NCI-H1694 treated with DMSO at 0.1 percent for 48 hours (cell line): ENCODE measurements around the gene APEH.

Experiments
- DNase-seq: peaks from one replicate; lab custom pipeline; 2025; lab: John Stamatoyannopoulos, UW

Gene APEH

GRCh38 chr3:49650637-49651036 lies 23.5 kb upstream of the APEH start:
- DNase-seq: no peak

GRCh38 chr3:49652218-49652902 lies 21.8 kb upstream of the APEH start:
- DNase-seq: no peak

- no peak for DNase-seq
Observed at GRCh38 chr3:49652903-49653415, 21.2 kb upstream of the APEH start.

GRCh38 chr3:49653621-49654020 lies 20.5 kb upstream of the APEH start:
- DNase-seq: no peak

DNA sequence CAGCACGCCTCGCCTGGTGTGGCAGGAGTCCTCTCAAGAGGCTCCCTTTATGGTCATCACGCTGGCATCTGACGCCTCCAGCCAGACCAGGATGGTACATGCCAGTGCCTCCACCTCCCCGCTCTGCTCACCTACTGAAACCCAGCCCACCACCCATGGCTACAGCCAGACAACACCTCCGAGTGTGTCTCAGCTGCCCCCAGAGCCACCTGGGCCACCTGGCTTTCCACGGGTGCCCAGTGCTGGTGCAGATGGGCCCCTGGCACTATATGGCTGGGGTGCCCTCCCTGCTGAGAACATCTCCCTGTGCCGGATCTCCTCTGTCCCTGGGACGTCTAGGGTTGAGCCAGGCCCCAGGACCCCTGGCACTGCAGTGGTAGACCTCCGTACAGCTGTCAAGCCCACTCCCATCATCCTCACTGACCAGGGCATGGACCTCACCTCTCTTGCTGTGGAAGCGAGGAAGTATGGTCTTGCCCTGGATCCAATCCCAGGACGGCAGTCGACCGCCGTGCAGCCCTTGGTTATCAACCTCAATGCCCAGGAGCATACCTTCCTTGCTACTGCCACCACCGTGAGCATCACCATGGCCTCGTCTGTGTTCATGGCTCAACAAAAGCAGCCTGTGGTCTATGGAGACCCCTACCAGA lies 19.9 kb upstream of the APEH start:
- DNase-seq: no peak

DNA sequence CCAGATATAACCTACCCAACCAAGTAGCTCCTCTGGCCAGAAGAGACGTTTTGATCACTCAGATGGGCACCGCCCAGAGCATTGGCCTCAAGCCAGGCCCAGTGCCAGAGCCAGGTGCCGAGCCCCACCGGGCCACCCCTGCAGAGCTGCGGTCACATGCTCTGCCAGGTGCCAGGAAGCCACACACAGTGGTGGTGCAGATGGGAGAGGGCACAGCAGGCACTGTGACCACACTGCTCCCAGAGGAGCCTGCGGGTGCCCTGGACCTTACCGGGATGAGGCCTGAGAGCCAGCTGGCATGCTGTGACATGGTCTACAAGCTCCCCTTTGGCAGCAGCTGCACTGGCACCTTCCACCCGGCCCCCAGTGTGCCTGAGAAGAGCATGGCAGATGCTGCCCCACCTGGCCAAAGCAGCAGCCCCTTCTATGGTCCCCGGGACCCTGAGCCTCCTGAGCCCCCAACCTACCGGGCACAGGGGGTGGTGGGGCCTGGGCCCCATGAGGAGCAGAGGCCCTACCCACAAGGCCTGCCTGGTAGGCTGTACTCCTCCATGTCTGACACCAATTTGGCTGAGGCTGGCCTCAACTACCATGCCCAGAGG lies 19.1 kb upstream of the APEH start:
- DNase-seq: no peak

- no peak for DNase-seq
Observed at GRCh38 chr3:49655731-49656285, 18.3 kb upstream of the APEH start.

GRCh38 chr3:49656541-49657112 lies 17.5 kb upstream of the APEH start:
- DNase-seq: peak; percentile 40

DNA sequence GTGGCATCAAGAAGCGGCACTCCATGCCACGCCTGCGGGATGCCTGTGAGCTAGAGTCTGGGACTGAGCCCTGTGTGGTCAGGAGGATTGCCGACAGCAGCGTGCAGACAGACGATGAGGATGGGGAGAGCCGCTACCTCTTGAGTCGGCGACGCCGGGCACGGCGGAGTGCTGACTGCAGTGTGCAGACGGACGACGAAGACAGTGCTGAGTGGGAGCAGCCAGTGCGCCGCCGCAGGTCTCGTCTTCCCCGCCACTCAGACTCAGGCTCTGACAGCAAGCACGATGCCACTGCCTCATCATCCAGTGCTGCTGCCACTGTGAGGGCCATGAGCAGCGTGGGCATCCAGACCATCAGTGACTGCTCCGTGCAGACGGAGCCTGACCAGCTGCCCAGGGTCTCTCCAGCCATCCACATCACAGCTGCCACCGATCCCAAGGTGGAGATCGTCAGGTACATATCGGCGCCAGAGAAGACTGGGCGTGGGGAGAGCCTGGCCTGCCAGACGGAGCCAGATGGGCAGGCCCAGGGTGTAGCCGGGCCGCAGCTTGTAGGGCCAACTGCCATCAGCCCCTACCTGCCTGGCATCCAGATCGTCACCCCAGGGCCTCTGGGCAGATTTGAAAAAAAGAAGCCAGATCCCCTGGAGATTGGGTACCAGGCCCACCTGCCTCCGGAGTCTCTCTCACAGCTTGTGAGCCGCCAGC lies 16.8 kb upstream of the APEH start:
- DNase-seq: no peak

DNA sequence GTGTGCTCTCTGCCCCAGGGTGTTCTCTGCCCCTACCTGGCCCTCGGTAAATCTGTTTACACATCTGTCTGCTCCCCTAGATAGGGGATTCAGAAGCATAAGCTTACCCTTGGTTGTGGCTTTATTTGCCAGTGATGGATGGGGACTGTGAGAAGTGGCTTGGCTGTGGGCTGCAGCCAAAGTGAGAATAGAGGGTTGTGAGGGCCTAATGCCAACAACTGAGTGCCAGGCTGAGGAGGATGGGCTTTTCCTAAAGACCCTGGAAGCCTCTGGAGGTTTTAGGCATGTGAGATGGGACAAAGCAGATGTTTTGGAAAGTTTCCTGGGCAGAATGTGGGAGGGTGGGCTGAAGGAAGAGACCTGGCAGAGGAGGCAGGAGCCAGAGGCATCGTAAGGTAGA lies 15.4 kb upstream of the APEH start:
- DNase-seq: no peak

- DNase-seq: no peak
Observed at GRCh38 chr3:49659756-49660155, 14.4 kb upstream of the APEH start.

GRCh38 chr3:49661281-49661680 lies 12.9 kb upstream of the APEH start:
- DNase-seq: no peak

DNA sequence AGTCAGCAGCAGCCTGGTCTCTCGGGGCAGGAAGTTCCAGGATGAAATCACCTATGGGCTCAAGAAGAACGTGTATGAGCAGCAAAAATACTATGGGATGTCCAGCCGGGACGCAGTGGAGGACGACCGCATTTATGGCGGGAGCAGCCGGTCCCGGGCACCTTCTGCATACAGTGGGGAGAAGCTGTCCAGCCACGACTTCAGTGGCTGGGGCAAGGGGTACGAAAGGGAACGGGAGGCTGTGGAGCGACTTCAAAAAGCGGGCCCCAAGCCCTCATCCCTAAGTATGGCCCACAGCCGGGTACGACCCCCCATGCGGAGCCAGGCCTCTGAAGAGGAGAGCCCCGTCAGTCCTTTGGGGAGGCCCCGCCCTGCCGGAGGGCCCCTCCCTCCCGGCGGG lies 12.1 kb upstream of the APEH start:
- DNase-seq: no peak

- DNase-seq: no peak
Observed at GRCh38 chr3:49662720-49663413, 11.3 kb upstream of the APEH start.

DNA sequence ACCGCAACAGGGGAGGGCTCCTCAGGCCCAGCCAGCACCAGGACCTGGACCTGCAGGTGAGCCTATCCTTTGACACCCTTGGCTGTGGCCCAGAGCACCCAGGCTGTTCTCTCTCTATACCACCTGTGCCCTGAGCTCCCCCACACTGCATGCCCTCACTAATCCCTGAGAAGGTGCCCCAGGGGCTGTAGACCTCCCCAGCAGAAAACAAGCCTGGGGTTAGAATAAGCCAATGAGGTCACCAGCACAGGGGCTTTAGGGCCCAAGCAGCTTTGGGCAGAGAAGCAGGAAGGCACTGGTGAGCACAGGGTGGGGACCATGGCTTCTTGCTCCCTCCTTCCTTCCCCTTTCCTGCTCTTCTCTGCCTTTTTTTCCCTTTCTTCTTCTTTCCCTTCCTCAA lies 10.3 kb upstream of the APEH start:
- no peak for DNase-seq

DNA sequence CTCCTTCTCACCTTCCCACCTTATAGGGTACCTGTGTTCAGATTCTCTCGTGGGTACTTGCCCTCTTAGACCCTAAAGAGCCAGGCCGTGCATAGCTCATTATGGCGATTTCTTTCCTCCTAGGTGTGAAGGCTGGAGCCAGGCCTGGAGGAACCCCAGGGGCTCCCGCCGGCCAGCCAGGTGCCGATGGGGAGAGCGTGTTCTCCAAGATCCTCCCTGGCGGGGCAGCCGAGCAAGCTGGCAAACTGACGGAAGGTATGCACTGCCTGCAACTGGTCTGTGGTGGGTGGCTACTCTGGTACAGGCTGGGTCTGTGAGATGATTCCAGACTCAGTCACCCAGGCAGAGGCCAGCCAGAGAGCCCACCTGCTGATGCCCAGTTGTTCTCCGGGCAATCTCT lies 9.9 kb upstream of the APEH start:
- no peak for DNase-seq

DNA sequence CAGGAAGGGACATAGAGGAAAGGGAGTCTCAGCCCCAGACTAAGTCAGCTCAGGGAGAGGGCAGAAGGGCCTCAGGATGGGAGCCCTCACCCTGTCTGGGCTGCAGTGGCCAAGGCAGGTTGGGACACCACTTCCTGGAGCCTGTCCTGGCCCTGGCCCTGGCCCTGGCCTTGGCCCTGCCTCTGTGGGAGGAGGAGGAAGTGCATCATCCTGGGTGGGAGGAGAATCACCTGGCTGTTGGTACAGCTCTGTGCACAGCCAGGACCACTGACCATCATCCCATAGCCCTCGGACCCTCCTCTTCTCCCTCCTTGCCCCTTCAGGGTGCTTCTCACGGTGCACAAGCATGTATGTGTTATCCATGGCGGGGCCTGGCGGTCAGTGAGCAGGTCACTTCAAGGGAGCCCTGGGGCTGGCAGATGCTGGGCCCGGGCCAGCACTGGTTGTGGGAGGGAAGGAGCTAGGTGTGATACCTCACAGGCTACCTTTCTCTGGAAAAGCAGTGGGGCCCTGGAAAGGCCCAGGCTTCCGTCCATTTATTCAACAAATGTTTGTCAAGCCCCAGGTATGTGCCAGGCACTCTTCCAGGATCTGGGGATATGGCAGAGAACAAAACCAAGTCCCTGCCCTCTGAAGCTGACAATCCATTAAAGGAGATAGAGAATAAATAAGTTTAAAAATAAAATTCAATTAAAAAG lies 8.2 kb upstream of the APEH start:
- no peak for DNase-seq

DNA sequence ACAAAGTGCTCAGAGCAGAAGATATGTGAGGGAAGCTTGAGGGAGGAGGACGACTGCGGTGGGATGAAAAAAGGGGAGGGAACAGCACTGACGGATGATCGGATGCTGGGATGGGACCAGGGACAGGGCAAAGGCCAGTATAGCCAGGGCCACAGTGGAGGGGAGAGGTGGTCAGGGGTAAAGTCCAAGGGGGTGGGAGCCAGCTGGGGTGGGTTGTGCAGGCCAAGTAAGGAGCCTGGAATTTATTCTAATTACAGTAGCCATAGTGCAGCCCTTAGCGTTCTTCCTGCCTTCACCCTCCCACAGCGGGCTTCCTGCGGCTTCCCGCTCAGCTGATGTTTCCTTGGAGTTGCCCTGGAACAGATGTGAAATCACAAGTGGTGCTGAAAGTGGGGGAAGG lies 7.6 kb upstream of the APEH start:
- no peak for DNase-seq

DNA sequence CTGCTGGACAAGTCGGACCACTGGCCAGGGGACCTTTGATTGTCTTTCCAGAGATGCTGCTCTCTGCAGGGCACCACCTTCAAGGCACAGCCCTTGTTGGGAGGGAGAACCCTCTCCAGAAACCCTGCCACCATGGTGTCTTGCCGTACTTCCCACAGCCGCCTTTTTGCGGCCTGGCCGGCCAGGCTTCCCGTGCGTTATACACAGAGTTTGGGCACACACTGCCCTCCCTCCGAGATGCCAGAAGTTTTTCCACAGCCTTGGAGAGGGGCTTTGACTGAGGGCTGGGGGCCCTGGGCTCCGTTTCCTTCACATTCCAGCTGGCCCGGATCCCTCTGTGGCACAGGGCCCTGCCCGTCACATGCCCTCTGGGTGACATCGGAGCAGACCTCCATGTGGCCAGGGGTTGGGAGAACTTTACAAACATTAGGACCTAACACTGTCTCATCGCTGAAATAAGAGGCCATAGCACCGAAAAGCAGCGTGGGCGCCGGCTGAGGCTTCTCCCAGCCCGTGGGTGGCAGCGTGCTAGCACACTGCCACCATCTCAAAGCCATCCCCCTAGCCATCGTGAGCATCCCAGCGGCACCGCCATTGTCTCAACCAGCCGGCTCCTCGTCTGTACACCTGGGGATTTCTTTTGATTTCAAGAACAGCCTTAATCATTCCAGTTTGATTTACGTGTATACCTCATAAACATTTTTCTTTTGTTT lies 6.3 kb upstream of the APEH start:
- DNase-seq: no peak

DNA sequence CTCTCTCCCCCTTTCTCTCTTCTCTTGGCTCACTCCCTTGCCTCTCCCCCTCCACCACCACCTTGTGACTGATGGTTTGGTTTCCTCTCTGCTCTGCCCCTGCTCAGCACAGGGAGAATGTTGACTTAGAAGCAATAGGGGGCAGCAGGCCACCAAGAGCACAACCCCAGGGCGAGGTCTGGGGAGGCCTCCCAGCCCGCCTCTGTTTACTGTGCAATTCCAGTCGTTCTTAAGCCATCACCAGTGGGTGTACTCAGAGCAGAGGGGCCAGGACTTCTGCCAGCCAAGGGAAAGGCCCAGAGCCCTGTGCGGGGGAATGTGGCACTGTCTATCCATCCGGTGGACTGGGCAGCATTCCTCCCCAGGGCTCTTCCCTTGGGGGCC lies 5.7 kb upstream of the APEH start:
- no peak for DNase-seq
